HepG2 (cell line): Measurements from ENCODE around the gene SLFN12L. TPM values are rescaled to one million over a fixed set of nuclear protein-coding genes. Genes with fewer than 3 reads are reported as not detected.

Experiments used
- ATAC-seq: fragments of 200-7000 bp; cut with Tn5 transposase; 3 replicates; pipeline ENCODE4 v1.9.1; 2020; ENCODE audit warnings: mild to moderate bottlenecking, moderate library complexity
- BruUV-seq: library from RNA; stranded (reverse); fragments of 400-500 nt; replicated peaks from 2 replicates; lab custom pipeline; 2021; lab: Mats Ljungman, UMichigan
- CTCF ChIA-PET: fragments of 300-600 bp; formaldehyde crosslinking; extraction: SDS; loops from one replicate; lab custom pipeline; 2021; ENCODE audit warnings: low total read pairs, inconsistent platforms, low intra/inter-chr PET ratio; lab: Yijun Ruan, JAX
- POLR2A ChIA-PET: fragments of 350-600 bp; sonication (Branson Sonifier 250); formaldehyde crosslinking; loops from one replicate; lab custom pipeline; 2020; ENCODE audit warnings: antibody characterized with exemption, inconsistent platforms; lab: Yijun Ruan, JAX
- DNase-seq: peaks from one replicate; pipeline ENCODE4 v3.0.0-alpha.2; 2015; ENCODE audit warnings: low spot score
- FAIRE-seq: peaks from 3 replicates; lab custom pipeline; 2011; peaks lifted over from hg19 to GRCh38; lab: Jason Lieb, UNC
- H2AFZ ChIP-seq: one replicate; pipeline ENCODE4 v1.6.1; 2011; ENCODE audit warnings: low read length, inconsistent platforms
- H3K27ac ChIP-seq: fragments of 300-600 bp; 3 replicates; pipeline ENCODE4 v1.8.0; 2011; ENCODE audit warnings: mixed run types, mild to moderate bottlenecking, mixed read lengths, low read length, inconsistent platforms; ENCODE audit not compliant: insufficient read depth; ENCODE audit errors: extremely low read length
- H3K27me3 ChIP-seq, 2 experiments: fragments of 200-600 bp in 1 of 2; 2 replicates in 1 of 2; 3 replicates in 1 of 2; pipeline versions ENCODE4 v1.6.0 to v1.8.0; 2011; ENCODE audit warnings: low read length in 2 of 2, mild to moderate bottlenecking in 2 of 2, moderate library complexity in 2 of 2, inconsistent platforms in 1 of 2; ENCODE audit not compliant: insufficient read depth in 2 of 2, control insufficient read depth in 1 of 2
- H3K36me3 ChIP-seq, 2 experiments: fragments of 200-600 bp in 1 of 2; replicated peaks in 1 of 2; 2 replicates in 1 of 2; 3 replicates in 1 of 2; pipeline versions ENCODE4 v1.5.1 to v1.8.0; 2011; ENCODE audit warnings: low read length in 2 of 2, inconsistent platforms in 1 of 2; ENCODE audit not compliant: insufficient read depth in 2 of 2, control insufficient read depth in 1 of 2
- H3K4me1 ChIP-seq: 2 replicates; pipeline ENCODE4 v1.5.1; 2012; ENCODE audit warnings: low read length, inconsistent platforms; ENCODE audit not compliant: insufficient read depth
- H3K4me2 ChIP-seq: 2 replicates; pipeline ENCODE4 v1.6.0; 2011; ENCODE audit warnings: low read depth, low read length, inconsistent platforms
- H3K4me3 ChIP-seq, 3 experiments: fragments of 200-600 bp in 1 of 3; sonication (generic), shearing (Covaris generic) in 1 of 3; replicated peaks in 1 of 3; 2 replicates each; pipeline ENCODE4 v1.5.1; 2011 to 2016; ENCODE audit warnings: low read length in 3 of 3, inconsistent platforms in 2 of 3, low read depth in 2 of 3, mild to moderate bottlenecking in 2 of 3, control low read depth in 1 of 3, mixed read lengths in 1 of 3; ENCODE audit not compliant: insufficient read depth in 1 of 3
- H3K79me2 ChIP-seq: one replicate; pipeline ENCODE4 v1.6.1; 2011; ENCODE audit warnings: low read length, inconsistent platforms; ENCODE audit not compliant: insufficient read depth
- H3K9ac ChIP-seq: 2 replicates; pipeline ENCODE4 v1.6.0; 2011; ENCODE audit warnings: mild to moderate bottlenecking, low read depth, low read length, inconsistent platforms; ENCODE audit not compliant: insufficient read depth
- H3K9me3 ChIP-seq: 2 replicates; pipeline ENCODE4 v1.5.1; 2012; ENCODE audit warnings: mild to moderate bottlenecking, low read length
- H4K20me1 ChIP-seq: 2 replicates; pipeline ENCODE4 v1.6.0; 2011; ENCODE audit warnings: inconsistent platforms, mild to moderate bottlenecking, low read length, moderate library complexity; ENCODE audit not compliant: insufficient read depth
- KLF16 ChIP-seq, 2 experiments: sonication (generic) in 1 of 2; formaldehyde crosslinking in 1 of 2; IDR thresholded peaks; 2 replicates each; pipeline versions ENCODE4 v1.6.1 to v1.8.0; 2016 to 2023; ENCODE audit warnings: missing genetic modification reagents in 2 of 2, missing compliant biosample characterization in 1 of 2
- MED8 ChIP-seq: sonication (generic); formaldehyde crosslinking; IDR thresholded peaks from 2 replicates; pipeline ENCODE4 v1.8.1; 2023; ENCODE audit warnings: mild to moderate bottlenecking, missing genetic modification reagents; ENCODE audit not compliant: insufficient replicate concordance
- NR2C2 ChIP-seq: sonication (generic); formaldehyde crosslinking; IDR thresholded peaks from 2 replicates; pipeline ENCODE4 v1.4.0; 2020; ENCODE audit warnings: missing genetic modification reagents, mild to moderate bottlenecking, moderate library complexity, borderline replicate concordance
- NR2F6 ChIP-seq, 2 experiments: IDR thresholded peaks; 2 replicates each; pipeline ENCODE4 v1.6.1; 2016; ENCODE audit warnings: antibody characterized with exemption in 1 of 2, mild to moderate bottlenecking in 1 of 2
- ZC3H13 ChIP-seq: sonication (generic); formaldehyde crosslinking; IDR thresholded peaks from 2 replicates; pipeline ENCODE4 v1.8.1; 2023; ENCODE audit warnings: mild to moderate bottlenecking, missing genetic modification reagents, moderate library complexity
- ZNF232 ChIP-seq: sonication (generic); formaldehyde crosslinking; IDR thresholded peaks from 2 replicates; pipeline ENCODE4 v1.4.0; 2020; ENCODE audit warnings: missing genetic modification reagents, borderline replicate concordance
- ZNF234 ChIP-seq: sonication (generic); formaldehyde crosslinking; conservative IDR thresholded peaks from 2 replicates; pipeline ENCODE4 v1.5.1; 2020; ENCODE audit warnings: mild to moderate bottlenecking, missing genetic modification reagents
- ZNF260 ChIP-seq: sonication (generic); formaldehyde crosslinking; IDR thresholded peaks from 2 replicates; pipeline ENCODE4 v1.4.0; 2020; ENCODE audit warnings: missing genetic modification reagents, low read depth, mild to moderate bottlenecking, borderline replicate concordance
- ZNF772 ChIP-seq: sonication (generic); formaldehyde crosslinking; IDR thresholded peaks from 2 replicates; pipeline ENCODE4 v1.5.0; 2020; ENCODE audit warnings: mild to moderate bottlenecking, missing genetic modification reagents
- WGBS: methylation state at CpG from one replicate; pipeline ENCODE4 v1.1.6; 2017; ENCODE audit warnings: low lambda C conversion rate; 5-methylcytosine and 5-hydroxymethylcytosine counted together
- in situ Hi-C: cut with HindIII; loops from 2 replicates; pipeline ENCODE4 v1.10.0; 2017; ENCODE audit warnings: low pct_unique_long_range_greater_than_20kb; ENCODE audit not compliant: extremely low pct_ligation_motif_present
- intact Hi-C: fragments of 100-400 bp; cut with micrococcal nuclease; formaldehyde crosslinking; loops from one replicate; pipeline ENCODE4 v1.10.0; 2022; ENCODE audit not compliant: unreplicated experiment
- polyA plus RNA-seq, 8 experiments: library from polyadenylated mRNA; depleted of rRNA in 3 of 8; stranded (reverse) in 7 of 8; unstranded in 1 of 8; fragments of >200 nt; fragmentation: Illumina TruSeq in 4 of 8; extraction: Trizol in 4 of 8; gene quantifications; 2 replicates each; pipeline versions ENCODE4 v1.2.1 to v1.2.3, GENCODE V29; 2011 to 2016; ENCODE audit warnings: low read depth in 4 of 8, missing spikeins in 1 of 8, mixed read lengths in 1 of 8; ENCODE audit not compliant: insufficient read depth in 1 of 8
- total RNA-seq, 5 experiments: library from RNA; depleted of rRNA; stranded (reverse); fragments of >200 nt; fragmentation: Illumina TruSeq; extraction: Trizol; gene quantifications; 2 replicates each; pipeline ENCODE4 v1.2.3, GENCODE V29; 2016; ENCODE audit warnings: low read depth in 1 of 5
- TF ChIP-seq, protein P1 (sequence below): sonication (generic); formaldehyde crosslinking; IDR thresholded peaks from 2 replicates; pipeline ENCODE4 v1.5.0; 2020; ENCODE audit warnings: mild to moderate bottlenecking, missing genetic modification reagents, borderline replicate concordance

The SLFN12L gene
- total and polyA plus RNA-seq, 2 of the 13 experiments (the other 11 are each of a cell fraction or from before 2014, with no cell fraction given): not detected

DNA sequence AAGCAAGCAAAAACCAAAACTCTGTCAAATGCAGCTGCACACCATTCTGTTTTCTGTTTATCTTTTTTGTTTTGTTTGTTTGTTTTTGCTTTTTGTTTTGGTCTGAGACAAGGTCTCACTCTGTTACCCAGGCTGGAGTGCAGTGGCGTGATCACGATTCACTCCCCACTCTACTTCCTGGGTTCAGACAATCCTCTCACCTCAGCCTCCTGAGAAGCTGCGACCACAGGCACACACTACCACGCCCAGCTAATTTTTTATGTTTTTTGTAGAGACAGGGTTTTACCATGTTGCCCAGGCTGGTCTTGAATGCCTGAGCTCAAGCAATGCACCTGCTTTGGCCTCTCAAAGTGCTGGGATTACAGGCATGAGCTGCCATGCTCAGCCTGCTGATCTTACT, 69.7 kb downstream of the SLFN12L start:
- no peak overlapping the region for H2AFZ ChIP-seq
- in situ Hi-C loops: no loop called here
- no peak overlapping the region for H3K4me3 ChIP-seq
- ChIA-PET CTCF (no interaction called here), POLR2A (no interaction called here)
- no peaks in the 10 kb centered on the region for H3K79me2 ChIP-seq
- H3K27me3 ChIP-seq: peaks cover 0 to 9% of the 10 kb centered on the region in 2 experiments; a peak in 1 of 5 replicates
- TF ChIP-seq NR2F6 (IDR thresholded peaks at IDR 0.05) (no peak), NR2F6 (CRISPR knock-in tag; IDR thresholded peaks at IDR 0.05) (no peak), ZNF260 (no peak), ZNF234 (CRISPR knock-in tag) (no peak), KLF16 (CRISPR knock-in tag; IDR thresholded peaks at IDR 0.05) (no peak), NR2C2 (CRISPR knock-in tag) (no peak), ZC3H13 (no peak), ZNF772 (CRISPR knock-in tag) (no peak), MED8 (CRISPR knock-in tag) (no peak), ZNF232 (no peak)
- TF ChIP-seq, protein P1, sequence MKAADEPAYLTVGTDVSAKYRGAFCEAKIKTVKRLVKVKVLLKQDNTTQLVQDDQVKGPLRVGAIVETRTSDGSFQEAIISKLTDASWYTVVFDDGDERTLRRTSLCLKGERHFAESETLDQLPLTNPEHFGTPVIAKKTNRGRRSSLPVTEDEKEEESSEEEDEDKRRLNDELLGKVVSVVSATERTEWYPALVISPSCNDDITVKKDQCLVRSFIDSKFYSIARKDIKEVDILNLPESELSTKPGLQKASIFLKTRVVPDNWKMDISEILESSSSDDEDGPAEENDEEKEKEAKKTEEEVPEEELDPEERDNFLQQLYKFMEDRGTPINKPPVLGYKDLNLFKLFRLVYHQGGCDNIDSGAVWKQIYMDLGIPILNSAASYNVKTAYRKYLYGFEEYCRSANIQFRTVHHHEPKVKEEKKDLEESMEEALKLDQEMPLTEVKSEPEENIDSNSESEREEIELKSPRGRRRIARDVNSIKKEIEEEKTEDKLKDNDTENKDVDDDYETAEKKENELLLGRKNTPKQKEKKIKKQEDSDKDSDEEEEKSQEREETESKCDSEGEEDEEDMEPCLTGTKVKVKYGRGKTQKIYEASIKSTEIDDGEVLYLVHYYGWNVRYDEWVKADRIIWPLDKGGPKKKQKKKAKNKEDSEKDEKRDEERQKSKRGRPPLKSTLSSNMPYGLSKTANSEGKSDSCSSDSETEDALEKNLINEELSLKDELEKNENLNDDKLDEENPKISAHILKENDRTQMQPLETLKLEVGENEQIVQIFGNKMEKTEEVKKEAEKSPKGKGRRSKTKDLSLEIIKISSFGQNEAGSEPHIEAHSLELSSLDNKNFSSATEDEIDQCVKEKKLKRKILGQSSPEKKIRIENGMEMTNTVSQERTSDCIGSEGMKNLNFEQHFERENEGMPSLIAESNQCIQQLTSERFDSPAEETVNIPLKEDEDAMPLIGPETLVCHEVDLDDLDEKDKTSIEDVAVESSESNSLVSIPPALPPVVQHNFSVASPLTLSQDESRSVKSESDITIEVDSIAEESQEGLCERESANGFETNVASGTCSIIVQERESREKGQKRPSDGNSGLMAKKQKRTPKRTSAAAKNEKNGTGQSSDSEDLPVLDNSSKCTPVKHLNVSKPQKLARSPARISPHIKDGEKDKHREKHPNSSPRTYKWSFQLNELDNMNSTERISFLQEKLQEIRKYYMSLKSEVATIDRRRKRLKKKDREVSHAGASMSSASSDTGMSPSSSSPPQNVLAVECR (CRISPR knock-in tag): no peak
- ATAC-seq: no peak
- no TSS peak for BruUV-seq
- H3K9ac ChIP-seq: no peak overlapping the region
- no peaks in the 10 kb centered on the region for H4K20me1 ChIP-seq
- H3K4me2 ChIP-seq: no peak overlapping the region
- H3K9me3 ChIP-seq: no peaks in the 10 kb centered on the region
- intact Hi-C loops: no loop called here
- WGBS: 2% methylated on average over 4 of the region's 4 CpGs
- no peak for DNase-seq
- H3K4me1 ChIP-seq: no peaks in the 10 kb centered on the region
- no peaks in the 10 kb centered on the region for H3K36me3 ChIP-seq
- FAIRE-seq: no peak
- no peak overlapping the region for H3K27ac ChIP-seq
